NCI-H748 (cell line): ENCODE data around the gene NOS3.
"Not testable (repeated sequence)": the region's sequence is repeated elsewhere in the genome, so short reads cannot be mapped to it uniquely, and the experiment has no call there.

Experiments used
- DNase-seq: peaks from one replicate; lab custom pipeline; 2025; ENCODE audit not compliant: unreplicated experiment; lab: John Stamatoyannopoulos, UW

Gene NOS3

DNA sequence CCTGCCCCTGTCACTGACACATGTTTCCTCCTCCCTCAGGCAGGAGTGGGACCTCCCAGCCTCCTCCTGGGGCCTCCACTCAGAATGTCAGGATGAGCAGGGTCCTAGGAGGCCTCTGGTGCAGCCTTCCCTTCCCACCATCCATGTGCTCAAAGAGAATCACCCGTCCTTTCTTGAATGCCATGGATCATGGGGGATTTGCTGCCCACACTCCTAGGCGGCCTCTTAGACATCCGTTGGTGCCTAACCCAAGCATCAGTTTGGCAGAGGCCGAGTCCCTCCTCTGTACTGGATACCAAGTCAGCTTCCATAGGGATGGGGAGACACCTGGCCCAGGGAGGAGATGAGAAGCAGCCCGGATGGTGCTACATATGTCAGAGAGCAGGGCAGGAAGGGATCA is 7.0 kb downstream of the NOS3 start:
- DNase-seq: no peak

GRCh38 chr7:150998341-150998740 is 7.5 kb downstream of the NOS3 start:
- DNase-seq: no peak

DNA sequence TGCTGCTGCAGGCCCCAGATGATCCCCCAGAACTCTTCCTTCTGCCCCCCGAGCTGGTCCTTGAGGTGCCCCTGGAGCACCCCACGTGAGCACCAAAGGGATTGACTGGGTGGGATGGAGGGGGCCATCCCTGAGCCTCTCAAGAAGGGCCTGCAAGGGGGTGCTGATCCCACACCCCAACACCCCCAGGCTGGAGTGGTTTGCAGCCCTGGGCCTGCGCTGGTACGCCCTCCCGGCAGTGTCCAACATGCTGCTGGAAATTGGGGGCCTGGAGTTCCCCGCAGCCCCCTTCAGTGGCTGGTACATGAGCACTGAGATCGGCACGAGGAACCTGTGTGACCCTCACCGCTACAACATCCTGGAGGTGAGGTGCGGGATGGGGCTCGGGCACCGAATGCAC is 8.2 kb downstream of the NOS3 start:
- DNase-seq: no peak

GRCh38 chr7:150999497-151000230 is 8.8 kb downstream of the NOS3 start:
- no peak for DNase-seq

- no peak for DNase-seq
Observed at GRCh38 chr7:151000897-151001495, 10.2 kb downstream of the NOS3 start.

DNA sequence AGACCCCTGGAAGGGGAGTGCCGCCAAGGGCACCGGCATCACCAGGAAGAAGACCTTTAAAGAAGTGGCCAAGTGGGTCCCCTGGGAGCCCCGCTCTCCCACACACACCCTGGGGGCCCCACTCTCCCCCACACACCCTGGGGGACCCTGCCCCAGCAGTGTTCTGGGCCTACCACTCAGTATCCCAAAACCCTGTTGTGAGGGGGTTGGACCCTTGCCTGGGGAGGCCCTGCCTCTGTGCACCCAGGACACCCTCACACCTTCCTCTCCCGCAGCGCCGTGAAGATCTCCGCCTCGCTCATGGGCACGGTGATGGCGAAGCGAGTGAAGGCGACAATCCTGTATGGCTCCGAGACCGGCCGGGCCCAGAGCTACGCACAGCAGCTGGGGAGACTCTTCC is 10.7 kb downstream of the NOS3 start:
- DNase-seq: no peak

- DNase-seq: peak; percentile 73
Observed at GRCh38 chr7:151003572-151003971, 12.8 kb downstream of the NOS3 start.

DNA sequence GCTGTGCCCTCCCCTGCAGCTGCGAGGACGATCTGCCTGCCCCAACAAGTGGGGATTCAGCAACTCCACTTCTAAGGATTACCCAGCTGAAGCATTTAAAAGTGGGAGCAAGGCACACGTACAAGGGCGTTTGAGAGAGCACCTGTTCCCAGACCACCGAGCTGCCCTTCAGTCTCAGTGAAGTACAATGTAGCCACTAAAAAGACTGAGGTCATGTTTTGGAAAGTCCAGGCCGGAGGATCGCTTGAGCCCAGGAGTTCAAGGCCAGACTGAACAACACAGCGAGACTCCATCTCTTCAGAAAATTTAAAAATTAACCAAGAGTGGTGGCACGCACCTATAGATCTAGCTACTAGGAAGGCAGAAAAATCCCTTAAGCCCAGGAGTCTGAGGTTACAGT is 14.7 kb downstream of the NOS3 start:
- DNase-seq: no peak

DNA sequence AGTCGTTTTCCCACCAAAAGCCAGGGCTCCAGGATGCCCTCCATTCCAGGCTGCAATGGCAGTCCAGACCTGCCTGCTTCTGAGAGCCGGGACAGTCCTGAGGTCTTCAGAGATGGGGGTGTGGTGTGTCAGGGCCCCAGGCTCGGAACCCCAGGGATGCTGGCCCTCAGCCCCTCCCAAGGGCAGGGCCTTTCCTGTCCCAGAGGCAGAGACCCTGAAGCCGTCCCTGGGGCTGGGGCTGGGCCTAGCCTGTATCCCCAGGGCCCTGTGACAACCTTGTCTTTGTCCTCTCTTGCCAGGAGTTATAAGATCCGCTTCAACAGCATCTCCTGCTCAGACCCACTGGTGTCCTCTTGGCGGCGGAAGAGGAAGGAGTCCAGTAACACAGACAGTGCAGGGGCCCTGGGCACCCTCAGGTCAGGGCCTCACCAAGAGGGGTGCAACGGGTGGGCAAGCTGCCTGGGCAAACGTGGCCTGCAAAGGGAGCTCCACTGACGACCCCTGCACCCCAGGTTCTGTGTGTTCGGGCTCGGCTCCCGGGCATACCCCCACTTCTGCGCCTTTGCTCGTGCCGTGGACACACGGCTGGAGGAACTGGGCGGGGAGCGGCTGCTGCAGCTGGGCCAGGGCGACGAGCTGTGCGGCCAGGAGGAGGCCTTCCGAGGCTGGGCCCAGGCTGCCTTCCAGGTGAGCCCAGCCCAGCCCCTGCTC is 15.9 kb downstream of the NOS3 start:
- no peak for DNase-seq

DNA sequence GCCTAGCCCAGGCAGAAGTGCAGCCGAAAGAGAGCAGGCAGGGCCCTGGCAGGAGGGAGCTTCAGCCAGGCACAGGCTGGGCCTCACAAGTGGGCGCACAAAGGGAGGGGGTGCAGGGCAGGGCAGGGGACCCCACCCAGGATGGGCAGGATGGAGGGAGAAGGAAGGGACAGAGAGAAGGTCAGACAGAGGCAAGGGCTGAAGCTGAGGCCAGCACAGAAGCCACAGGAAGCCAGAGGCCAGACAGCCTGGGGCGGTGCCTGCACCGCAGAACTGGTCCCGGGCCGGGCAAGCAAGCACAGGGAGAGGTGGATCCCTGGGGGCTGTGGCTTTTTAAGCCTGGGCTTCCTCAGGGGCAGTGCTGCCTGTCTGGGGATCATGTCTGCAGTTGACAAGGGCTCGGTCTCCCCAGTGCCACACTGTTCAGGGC is 16.7 kb downstream of the NOS3 start:
- DNase-seq: no peak

DNA sequence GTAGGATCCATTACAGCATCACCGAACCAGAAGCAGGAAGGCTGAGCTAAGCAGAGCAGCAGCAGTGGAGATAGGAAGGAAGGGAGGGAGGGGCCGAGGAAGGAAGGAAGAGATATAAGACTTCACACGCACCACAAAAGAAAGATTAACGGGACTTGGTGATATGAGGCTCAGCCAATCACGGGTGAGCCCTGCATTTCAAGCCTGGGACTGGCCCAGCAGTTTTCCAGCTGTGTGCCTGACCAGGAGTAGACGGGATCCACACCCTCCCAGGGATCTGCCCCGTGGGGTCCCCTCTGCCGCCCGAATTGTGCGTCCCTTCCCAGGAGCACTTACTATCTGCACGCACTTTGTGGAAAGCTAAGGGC is 17.3 kb downstream of the NOS3 start:
- DNase-seq: no peak

- no peak for DNase-seq
Observed at GRCh38 chr7:151008511-151009323, 17.9 kb downstream of the NOS3 start.

GRCh38 chr7:151009327-151010036 is 18.7 kb downstream of the NOS3 start:
- DNase-seq: no peak

GRCh38 chr7:151010037-151010306 is 19.2 kb downstream of the NOS3 start:
- no peak for DNase-seq

DNA sequence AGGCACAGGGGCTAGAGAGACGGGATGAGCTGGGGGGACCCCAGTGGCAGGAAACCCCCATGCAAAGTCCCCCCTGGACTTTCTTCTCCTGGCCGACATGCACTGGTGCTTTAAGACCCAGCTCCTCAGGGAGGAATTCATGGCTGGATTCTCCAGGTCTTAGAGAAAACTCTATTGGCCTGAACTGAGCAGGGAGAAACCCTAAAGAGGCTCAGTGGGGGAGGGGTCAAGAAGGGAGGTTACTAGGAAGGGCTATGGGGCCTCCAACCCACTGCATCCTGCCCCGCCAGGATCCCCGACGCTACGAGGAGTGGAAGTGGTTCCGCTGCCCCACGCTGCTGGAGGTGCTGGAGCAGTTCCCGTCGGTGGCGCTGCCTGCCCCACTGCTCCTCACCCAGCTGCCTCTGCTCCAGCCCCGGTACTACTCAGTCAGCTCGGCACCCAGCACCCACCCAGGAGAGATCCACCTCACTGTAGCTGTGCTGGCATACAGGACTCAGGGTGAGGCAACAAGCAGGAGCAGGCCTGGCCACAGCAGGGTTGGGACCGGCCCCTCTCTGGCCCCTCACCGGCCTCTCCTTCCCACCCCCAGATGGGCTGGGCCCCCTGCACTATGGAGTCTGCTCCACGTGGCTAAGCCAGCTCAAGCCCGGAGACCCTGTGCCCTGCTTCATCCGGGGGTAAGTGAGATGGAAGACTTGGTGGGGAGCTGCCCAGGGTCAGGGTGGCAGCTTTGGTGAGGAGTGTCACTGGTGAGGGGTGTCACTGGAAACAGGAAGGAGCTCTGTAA is 19.7 kb downstream of the NOS3 start:
- DNase-seq: no peak

GRCh38 chr7:151011097-151011409 is 20.2 kb downstream of the NOS3 start:
- DNase-seq: no peak

GRCh38 chr7:151011616-151012015 is 20.8 kb downstream of the NOS3 start:
- DNase-seq: not testable (repeated sequence)

DNA sequence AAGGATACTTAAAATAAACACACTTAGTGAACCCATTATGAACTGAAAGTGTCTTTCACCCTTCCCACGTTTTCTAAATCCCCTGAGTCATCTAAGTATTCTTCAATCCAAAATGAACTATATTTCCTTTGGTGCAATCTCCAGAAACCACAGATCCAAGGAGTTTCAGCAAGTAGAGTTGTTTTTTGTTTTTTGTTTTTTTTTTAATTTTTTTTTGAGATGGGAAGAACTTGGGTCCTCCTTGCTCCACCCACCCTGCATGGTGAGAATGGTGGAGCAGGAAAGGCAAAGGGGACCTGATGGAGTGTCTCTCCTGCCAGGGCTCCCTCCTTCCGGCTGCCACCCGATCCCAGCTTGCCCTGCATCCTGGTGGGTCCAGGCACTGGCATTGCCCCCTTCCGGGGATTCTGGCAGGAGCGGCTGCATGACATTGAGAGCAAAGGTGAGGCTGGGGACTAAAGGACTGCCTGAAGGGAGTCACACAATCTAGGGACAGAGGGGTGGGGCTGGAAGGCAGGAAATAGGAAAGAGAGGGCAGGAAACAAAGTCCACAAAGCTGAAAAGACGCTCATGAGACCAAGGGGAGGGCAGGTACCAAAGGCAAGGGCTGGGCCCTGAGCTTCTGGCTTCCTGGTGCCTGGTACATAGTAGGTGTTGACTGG is 21.3 kb downstream of the NOS3 start:
- no peak for DNase-seq

DNA sequence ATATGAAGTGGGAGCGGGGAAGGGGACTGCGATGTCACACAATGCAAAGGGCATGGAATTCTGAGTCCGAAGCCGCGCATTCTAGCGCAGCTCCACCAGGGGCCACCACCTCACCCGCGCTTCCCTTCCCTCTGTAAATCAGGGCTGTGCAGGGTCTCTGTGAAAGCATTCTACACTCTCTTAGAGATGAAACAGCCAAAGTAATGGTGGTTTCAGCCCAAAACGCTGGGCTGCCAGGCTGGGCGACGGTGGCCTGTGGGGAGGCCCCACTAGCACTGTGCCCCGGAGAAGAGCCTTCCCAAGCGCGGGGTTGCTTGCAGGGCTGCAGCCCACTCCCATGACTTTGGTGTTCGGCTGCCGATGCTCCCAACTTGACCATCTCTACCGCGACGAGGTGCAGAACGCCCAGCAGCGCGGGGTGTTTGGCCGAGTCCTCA is 22.1 kb downstream of the NOS3 start:
- DNase-seq: peak; percentile 48

- no peak for DNase-seq
Observed at GRCh38 chr7:151013356-151013732, 22.5 kb downstream of the NOS3 start.
